Superior temporal gyrus (tissue), 1 donor: Measurements from ENCODE around the gene PRSS21.

Experiments
- DNase-seq: peaks from one replicate; pipeline ENCODE4 v3.0.0-alpha.2; 2016; ENCODE audit errors: extremely low spot score

The PRSS21 gene

DNA sequence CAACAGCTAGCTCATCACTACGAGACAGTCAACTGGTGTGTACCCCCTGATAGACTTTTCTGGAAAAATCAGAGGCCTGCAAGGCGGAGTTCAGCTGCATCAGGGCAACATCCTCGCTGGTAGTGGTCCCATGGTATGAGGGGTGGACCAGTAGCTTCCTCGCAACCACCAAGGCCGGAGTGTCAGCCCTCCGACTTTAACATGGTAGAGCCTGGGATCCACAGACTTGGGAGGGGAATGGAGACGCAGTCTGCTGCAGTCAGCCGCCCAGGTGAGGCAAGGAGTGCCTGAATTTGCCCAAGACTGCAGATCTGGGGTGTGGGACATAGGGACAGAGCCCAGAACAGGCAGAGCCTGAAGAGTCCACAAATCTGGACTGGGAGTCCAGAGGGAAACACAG is 26.5 kb downstream of the PRSS21 start:
- no peak for DNase-seq

DNA sequence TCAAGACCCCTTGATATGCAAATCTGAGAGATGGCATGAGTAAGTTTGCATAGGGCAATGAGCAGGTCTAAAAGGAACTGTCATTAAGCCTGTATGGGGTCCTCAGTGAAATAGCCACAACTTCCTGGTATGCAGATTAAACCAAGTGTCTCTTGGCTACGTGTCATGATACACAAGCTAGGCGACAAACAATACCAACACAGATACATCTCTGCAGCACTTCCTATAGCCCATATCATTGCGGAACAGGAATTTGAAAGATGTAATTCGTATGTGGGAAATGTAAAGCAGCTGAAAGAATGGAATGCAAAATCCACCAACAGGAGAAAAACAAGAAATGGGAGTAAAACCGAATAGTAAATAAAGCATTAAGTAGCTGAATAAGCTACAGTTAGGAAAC is 28.1 kb downstream of the PRSS21 start:
- no peak for DNase-seq

DNA sequence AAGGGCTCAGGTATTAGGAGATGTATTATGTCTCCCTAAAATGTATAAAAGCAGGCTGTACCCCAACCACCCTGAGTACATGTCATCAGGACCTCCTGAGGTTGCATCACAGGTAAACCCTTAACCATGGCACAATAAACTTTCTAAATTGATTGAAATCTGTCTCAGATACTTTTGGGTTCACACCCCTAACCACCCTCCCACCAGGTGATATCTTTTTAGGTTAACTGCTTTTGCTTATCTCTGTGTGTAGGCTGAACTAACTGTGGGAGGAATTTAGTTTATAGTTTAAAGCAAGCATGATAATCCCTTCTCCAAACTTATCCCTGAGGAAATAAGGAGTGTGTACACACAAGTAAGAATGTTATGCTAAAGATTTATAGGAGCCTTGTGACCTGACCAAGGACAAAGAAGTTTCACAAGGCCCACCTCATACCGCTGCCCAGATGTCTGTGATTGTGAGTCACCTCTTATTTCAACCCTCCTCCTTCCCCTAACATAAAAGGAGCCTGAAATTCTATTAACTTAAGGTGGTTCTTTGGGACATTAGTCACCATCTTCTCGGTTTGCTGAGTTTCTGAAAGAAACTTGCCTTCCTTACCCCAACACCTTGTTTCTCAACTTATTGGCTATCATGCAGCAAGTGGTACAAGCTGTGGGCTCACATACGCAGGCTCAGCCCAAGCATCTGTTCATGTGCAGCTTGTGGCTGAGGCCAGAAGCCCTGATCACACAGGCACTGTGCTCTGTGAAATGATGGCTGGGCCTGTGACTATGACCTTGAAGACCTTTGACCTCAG is 29.7 kb downstream of the PRSS21 start:
- DNase-seq, result no peak

DNA sequence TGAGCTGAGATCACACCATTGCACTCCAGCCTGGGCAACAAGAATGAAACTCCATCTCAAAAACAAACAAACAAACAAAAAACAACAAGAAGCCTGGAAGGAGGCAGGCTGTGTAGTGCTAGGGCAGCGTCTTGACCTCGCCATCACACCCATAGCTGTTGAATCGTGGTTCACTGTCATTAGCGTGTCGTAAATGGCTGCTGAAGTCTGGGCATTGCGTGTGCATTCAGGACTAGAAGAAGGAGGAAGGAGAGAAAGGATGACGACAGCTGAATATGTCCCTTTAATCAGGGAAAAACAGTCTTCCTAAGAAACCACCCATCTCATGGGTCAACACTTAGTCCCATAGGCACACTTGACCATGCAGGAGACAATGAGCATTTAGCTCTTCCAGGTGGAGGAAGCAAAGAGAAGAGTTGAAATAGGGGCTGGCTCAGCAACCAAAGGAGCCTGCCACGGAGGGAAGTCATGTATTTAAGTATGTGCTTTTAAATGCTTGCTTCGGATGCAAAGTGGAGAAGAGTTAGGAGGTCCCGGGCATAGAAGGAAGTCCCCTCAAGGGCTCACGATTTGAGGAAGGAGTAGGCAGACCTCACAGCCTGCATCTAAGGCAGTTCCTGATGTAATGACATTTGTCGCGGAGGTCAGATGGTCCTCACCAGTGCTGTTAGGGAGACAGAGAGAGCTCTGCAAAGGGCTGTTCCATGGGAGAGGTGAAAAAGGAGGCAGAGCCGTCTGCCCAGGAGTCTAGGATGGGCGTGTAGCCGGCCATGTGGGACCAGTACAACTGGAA is 32.1 kb downstream of the PRSS21 start:
- no peak for DNase-seq

DNA sequence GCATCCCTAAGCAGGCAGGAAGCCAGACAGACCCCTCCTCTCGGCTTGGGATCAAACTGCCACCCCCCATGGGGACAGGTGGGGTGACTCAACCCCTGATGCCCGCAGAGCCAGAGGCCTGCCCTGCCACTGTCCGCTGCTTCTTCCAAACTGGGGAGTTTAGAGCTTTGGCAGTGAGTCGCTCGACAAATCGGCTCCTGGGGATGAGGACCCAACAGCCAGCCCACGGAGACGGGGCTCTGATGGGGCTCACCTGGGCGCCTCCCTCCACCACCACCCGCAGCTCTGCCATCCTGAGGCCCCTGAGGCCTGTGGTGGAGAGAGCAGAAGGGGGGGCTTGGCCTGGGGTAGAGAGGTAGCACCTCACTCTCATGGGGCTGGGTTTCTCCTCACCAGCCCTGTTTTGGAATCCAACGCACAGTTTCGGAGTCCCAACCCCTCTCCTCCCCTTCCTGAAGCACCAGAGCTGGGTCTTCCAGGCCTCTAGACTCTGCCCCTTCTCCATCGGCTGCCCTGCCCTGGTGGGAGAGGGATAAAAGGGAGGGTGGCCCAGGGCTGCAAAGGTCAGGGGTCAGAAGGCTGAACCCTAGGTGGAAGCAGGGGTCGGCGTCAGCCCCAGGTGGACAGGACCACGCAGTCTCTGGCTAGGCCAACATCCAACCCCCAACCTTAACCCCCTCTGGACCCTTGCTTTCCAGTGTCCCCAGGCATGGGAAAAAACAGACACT is 35.1 kb downstream of the PRSS21 start:
- DNase-seq, result no peak

DNA sequence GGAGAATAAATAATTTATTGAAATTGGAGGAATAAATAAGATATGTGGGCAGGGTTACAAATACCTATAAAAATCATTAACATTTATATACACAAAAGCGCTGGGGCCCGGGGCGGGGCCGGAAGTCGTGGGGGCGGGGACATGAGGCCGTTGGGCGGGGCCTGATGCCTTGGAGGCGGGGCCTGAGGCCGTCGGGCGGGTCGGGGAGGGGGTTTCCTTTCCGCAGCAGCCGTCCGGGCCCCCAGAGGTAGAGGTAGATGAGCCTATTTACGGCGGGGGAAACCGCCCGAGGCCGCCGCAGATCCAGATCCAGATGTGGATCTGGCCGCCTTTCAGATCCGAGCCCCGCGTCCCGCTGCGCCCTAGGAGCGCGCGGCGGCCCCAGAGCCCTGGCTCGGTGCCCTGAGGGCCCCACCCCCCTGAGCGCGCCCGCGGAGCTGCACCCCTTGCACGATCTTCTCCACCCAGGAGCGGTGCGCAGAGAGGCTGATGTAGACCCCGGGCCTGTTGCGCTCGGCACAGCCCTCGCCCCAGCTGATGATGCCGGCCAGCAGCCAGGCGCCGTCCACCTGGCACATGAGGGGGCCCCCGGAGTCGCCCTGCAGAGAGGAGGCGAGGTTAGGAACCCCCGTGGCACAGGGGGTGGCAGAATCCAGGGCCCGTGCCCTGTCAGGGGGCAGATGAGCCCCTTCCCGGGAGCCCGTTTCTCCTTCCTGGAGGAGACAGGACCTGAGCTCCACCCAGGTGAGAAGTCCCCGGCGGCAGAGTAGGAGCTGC is 35.9 kb downstream of the PRSS21 start:
- DNase-seq, result no peak

DNA sequence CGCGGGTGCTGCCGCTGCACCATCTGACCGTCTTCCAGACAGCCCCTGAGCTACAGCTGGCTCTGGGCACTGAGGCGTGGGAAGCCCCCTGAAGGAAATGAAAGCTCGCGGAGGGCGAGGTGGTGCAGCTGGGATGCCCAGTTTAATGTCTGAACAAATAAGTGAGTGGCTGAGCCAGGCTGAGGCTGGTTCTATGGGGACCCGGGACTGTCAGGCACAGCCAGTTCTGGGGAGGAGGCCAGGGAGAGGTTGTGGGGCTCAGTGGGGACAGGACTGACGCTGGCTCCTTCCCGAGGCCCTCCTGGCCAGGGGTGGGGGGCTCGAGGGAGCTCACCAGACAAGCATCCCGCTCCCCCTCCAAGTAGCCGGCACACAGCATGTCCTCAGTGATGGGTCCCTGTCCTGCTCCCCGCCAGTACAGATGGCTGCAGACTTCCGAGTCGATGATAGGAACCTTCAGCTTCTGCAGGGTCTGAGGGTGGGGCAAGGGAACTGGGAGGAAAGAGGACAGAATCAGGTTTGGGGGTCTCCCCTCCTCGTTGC is 36.6 kb downstream of the PRSS21 start:
- DNase-seq, result no peak

DNA sequence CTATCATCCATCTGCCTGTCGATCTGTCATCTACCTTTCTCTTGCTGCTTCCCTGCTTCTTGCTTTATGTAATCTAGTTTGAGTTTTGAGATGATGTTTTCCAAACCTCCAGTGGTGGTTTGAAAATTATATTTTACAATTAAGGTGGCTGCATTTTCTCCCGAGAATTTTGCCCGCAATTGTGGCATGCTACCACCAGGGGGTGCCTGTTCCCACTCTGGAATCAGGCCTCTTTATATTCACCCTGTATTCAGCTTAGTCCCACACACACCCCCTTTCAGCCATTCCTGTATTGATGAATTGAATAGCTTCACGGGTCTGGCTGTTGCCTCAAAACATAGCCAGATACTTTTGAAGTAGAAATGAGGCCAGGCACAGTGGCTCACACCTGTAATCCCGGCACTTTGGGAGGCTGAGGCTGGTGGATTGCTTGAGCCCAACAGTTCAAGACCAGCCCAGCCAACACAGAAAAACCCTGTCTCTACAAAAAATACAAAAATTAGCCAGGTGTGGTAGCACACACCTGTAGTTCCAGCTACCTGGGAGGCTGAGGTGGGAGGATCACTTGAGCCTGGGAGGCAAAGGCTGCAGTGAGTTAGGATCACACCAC is 37.8 kb downstream of the PRSS21 start:
- no peak for DNase-seq

DNA sequence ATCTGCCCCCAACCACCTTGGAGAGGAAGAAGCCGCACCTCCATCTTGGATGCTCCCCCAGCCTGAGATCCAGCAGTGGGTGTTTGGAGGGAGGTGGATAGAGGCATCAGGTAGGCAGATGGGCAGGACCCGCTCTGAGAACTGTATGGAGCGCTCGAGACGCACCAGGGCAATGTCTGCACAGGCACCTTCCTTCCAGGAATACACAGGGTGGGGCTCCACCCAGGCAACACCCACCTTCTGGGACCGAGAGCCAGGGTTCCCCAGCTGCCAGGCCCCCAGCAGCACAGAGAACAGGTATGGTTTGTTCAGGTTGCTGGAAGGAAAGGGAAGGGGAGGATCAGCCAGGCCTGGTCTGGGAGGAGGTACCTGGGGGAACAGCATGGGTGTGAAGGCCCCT is 38.5 kb downstream of the PRSS21 start:
- DNase-seq, result no peak

DNA sequence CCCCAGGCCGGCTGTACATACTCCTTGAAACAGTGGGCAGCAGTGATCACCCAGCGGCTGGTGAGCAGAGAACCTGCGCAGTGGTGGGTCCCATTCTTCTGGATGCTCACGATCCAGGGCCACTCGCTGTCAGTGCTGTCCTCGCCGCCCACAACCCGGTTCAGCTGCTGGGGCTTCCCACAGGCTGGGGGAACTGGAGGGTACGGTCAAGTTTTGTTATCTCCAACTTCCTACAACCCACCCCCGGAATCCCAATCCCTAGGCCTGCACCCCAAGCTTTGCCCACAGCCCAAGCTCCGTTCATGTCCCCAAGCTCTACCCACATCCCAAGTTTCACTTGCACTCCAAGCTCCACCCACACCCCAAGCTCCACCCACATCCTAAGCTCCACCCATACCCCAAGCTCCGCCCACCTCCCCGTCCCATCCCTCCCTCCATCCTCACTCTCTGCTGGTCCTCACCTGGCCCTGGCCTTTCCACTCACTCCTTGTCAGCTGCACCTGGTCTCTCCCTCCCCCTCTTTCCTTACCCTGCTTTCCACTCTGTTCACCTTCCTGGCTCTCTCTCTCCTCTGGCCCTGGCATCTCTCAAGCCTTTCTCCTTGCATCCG is 39.1 kb downstream of the PRSS21 start:
- DNase-seq, result no peak

DNA sequence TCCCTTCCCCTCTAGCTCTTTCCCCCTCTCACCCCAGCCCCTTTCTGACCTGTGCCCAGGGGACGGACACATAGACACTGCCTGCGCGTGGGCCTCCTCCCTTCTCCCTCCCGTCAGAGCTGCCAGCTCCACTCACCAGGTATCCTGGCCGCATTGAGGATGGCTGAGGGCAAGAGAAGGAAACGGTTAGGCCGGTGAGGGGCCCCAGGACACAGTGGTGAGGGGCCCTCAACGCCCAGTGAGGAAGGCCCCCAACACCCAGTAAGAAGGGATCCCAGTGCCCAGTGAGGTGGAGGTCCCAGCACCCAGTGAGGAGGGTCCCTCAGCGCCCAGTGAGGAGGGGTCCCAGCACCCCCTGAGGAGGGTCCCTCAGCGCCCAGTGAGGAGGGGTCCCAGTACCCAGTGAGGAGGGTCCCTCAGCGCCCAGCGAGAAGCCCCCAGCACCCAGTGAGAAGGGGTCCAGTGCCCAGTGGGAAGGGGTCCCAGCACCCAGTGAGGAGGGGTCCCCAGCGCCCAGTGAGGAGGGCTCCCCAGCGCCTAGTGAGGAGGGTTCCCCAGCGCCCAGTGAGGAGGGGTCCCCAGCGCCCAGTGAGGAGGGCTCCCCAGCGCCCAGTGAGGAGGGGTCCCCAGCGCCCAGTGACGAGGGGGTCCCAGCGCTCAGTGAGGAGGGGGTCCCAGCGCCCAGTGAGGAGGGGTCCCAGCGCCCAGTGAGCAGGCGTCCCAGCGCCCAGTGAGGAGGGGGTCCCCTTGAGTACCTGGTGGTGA is 39.8 kb downstream of the PRSS21 start:
- no peak for DNase-seq

DNA sequence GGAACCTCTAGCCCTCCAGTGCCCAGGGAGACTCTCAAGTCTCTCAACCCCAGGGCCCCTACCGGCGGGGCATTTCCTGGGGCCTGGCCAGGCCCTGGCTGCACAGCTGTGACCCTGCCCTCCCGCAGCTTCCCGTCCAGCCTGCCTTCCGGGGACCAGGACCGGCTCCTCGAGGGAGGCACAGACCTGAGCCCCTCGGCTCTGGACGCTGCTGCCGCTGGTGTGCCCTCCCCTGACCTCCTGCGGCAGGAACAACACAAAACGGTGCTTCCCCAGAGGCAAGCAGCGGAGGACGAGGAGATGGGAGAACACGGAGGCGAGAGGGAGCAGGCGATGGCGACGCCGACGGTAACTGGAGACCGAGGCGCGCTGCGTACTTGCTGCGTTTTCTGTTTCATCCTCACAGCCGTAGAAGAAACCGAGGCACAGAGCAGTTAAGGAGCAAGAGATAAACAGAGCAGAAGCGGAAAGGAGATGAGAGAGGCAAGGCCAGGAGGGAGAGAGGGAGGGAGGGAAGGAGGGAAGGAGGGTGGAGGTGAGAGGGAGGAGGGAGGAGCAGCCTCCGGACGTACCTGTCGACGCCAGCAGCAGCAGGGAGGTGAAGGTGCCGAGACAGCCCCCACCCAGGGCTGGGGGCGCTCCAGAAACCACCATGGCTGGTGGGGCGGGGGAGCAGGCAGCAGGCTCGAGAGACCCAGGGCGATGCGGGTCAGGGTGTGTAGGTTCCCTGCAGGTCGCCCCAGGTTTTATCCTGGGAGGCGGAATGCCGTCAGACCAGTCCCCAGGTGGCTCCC is 40.6 kb downstream of the PRSS21 start, which contains the start of gene PRSS22:
PRSS22 (minus strand) TSS at position 720 of the 794 bp plus-strand sequence; CDS start at position 654, 66 bp downstream.
- no peak for DNase-seq

DNA sequence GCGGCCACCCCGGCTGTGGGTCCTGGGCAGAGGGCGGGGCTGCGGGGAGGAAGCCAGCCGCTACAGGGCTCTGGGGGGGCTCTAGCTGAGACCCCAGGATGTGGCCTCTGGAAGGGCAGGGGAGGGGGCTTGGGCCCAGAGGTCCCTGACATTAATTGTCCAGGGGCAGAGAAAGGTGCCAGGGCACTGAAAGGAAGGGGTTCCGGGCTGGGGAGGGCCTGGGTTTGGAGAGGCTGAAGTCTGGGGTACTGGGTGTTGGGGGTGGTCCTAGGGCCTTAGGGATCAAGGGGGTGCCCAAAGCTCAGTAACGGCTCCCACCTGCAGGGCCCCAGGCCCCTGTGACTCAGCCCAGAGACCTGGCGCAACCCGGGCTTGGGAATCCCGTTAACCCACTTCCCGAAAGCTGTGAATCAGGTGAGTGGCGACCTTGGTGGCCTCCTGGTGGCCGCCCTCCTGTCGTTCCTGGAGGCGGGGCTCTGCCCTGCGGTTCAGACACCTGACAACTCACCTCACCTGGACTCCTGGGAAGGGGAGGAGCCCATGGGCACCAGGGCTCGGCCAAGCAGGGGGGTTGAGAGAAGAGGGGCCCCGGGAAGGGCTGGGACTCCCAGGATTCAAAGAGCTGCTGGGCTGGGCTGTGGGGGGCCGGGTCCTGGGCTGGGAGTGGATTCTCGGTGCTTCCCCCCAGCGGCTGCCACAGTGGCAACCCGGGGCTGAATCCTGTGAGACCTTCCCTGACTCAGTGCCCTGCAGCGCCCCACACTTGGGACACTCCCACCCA is 41.4 kb downstream of the PRSS21 start:
- DNase-seq, result no peak

DNA sequence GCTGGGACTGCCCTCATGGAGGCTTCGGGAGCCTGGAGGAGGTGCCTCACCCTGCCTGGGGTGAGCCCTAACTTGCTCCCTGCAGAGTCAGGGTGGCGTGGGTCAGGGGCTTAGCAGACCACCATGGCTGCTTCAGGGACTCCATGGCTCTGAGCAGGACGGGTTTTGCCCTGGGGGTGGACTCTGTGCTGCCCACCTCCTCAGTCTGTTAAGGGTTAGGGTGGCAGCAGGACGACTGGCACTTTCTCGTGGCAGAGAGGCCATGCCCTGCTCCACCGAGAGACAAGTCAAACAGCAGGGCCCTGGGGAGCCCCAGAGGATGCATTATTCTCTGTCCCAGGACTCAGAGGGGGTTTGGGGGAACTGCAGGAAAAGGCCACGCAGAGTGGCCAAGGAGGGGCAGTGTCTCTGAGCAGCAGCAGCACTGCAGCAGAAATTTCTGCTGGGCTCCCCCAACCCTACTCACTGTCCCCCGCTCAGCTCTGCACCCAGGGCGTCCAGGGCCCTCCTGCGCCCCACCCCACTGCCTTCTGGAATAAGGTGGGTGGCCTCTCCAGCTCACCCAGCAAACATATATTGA is 42.7 kb downstream of the PRSS21 start:
- no peak for DNase-seq

DNA sequence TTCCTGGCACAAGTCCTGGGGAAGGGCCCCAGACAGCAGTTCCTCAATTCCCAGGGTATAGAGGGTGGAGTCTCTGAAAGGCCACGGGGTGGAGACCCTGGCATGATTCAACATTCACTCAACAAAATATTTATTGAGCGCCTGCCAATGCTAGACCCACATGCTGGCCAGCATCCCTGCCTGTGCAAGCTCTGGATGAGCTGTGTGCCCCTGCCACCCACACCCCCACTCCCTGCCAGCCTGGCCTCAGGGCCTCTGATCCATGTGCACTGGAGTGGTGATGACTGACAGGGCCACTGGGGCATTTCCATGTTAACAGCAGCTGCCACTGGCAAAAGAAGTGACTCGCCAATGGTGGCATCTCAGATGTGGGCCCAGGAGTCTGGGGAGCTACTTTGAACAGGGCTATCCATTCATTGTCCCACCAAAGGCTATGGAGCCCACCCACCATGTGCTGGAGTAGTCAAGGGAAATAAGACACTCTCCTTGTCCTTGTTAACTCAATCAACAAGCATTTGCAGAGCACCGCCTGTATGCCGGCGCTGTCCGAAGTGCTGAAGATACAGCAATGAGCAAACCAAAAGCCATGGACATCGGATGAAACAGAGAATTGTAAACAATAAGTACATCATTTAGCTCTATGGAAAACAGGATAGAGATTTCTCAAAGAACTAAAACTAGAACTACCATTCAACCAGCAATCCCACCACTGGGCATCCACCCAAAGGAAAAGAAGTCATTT is 44.0 kb downstream of the PRSS21 start:
- DNase-seq, result no peak

DNA sequence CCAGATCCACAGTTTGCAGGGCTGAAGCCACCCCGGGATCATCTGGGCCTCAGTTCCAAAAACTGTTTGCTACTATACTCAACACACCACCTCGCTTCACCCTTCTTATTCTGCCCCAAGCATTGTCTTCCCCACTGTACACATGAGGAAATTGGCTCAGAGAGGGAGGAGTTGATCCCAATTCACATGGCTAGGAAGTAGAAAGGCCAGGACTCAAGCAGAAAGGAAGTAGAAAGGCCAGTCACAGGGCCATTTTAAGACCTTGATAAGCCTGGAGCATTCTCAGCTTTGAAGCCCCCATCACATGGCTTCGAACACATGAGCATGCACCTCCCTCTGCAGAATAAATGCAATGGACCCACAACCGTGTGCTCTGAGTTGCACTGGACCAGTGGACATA is 48.6 kb downstream of the PRSS21 start:
- no peak for DNase-seq

DNA sequence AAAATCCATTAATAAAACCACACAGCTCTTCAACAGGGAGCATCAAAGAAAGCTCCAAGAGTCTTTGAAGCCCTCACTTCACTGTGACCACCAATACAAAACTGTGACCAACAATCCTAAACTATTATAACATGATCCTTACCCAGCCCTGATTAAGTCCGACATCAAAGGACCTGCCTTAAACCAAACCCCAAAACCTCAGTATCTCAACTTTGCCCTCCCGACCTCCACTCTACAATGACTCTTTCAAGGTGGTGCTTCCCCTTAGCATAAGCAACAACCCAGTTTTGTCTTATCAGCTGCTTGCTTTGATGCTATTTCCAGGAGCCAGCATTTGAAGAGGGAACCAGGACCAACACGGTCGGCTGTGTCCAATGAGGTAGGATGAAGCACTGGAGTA is 49.4 kb downstream of the PRSS21 start:
- no peak for DNase-seq
